Smooth muscle cell (in vitro differentiated cells): ENCODE results near the gene CHMP2A. TPM values are rescaled to one million over a fixed set of nuclear protein-coding genes. Genes with fewer than 3 reads are reported as not detected.

Experiments
- DNase-seq: peaks from one replicate; lab custom pipeline; 2025; ENCODE audit not compliant: unreplicated experiment; lab: John Stamatoyannopoulos, UW
- H2AFZ ChIP-seq: fragments of 200-600 bp; sonication (generic); 2 replicates; pipeline ENCODE4 v1.6.0; 2016; ENCODE audit warnings: antibody characterized with exemption, low read depth, mild to moderate bottlenecking
- H3F3A ChIP-seq: fragments of 200-600 bp; sonication (generic); 2 replicates; pipeline ENCODE4 v1.6.0; 2017; ENCODE audit warnings: antibody characterized with exemption, low read depth
- H3K27ac ChIP-seq: fragments of 200-600 bp; sonication (generic); 2 replicates; pipeline ENCODE4 v1.5.1; 2016; ENCODE audit warnings: low read depth, mild to moderate bottlenecking
- H3K27me3 ChIP-seq: fragments of 200-600 bp; sonication (generic); 2 replicates; pipeline ENCODE4 v1.6.1; 2016; ENCODE audit warnings: low read depth, mild to moderate bottlenecking
- H3K36me3 ChIP-seq: fragments of 200-600 bp; sonication (generic); 2 replicates; pipeline ENCODE4 v1.5.1; 2016; ENCODE audit warnings: low read depth
- H3K4me1 ChIP-seq: fragments of 200-600 bp; sonication (generic); 2 replicates; pipeline ENCODE4 v1.5.1; 2016; ENCODE audit warnings: low read depth
- H3K4me2 ChIP-seq: fragments of 200-600 bp; sonication (generic); 2 replicates; pipeline ENCODE4 v1.6.0; 2016; ENCODE audit warnings: mild to moderate bottlenecking
- H3K4me3 ChIP-seq: fragments of 200-600 bp; sonication (generic); 2 replicates; pipeline ENCODE4 v1.5.1; 2016; ENCODE audit warnings: mild to moderate bottlenecking
- H3K79me2 ChIP-seq: fragments of 200-600 bp; sonication (generic); 2 replicates; pipeline ENCODE4 v1.6.0; 2016; ENCODE audit warnings: low read depth, mild to moderate bottlenecking
- H3K9ac ChIP-seq: fragments of 200-600 bp; sonication (generic); 2 replicates; pipeline ENCODE4 v1.6.0; 2016; ENCODE audit warnings: low read depth
- H3K9me3 ChIP-seq: fragments of 200-600 bp; sonication (generic); replicated peaks from 2 replicates; pipeline ENCODE4 v1.5.1; 2016; ENCODE audit warnings: low read depth
- H4K20me1 ChIP-seq: fragments of 200-600 bp; sonication (generic); 2 replicates; pipeline ENCODE4 v1.6.0; 2016; ENCODE audit warnings: low read depth
- CTCF ChIP-seq: fragments of 200-600 bp; sonication (generic); IDR thresholded peaks from 2 replicates; pipeline ENCODE4 v1.5.1; 2017; ENCODE audit warnings: borderline replicate concordance, mild to moderate bottlenecking, antibody characterized with exemption; ENCODE audit not compliant: insufficient read depth, poor library complexity, severe bottlenecking
- WGBS: methylation state at CpG from one replicate; pipeline ENCODE4 v1.1.7; 2016; ENCODE audit warnings: low lambda C conversion rate; 5-methylcytosine and 5-hydroxymethylcytosine counted together
- polyA plus RNA-seq: library from polyadenylated mRNA; unstranded; fragments of >200 nt; fragmentation: Nextera tagmentation; extraction: Ambion mirVana; gene quantifications from 2 replicates; pipeline ENCODE4 v1.2.1, GENCODE V29; 2016
- total RNA-seq: library from RNA; depleted of rRNA; stranded (reverse); fragments of >200 nt; gene quantifications from 2 replicates; pipeline ENCODE4 v1.2.3, GENCODE V29; 2014

CHMP2A gene
- total and polyA plus RNA-seq, 2 experiments from 2014 or later: 153 to 213 TPM

GRCh38 chr19:58558623-58559274 lies 3.8 kb upstream of the CHMP2A start:
- Histone ChIP-seq H3K79me2 (peaks cover 33% of the 10 kb centered on the region), H3K27me3 (no peaks in the 10 kb centered on the region), H3K9me3 (no peaks in the 10 kb centered on the region), H4K20me1 (peaks cover 20% of the 10 kb centered on the region), H3K4me2 (peak overlapping the region; percentile 94), H3K27ac (peak overlapping the region; percentile 98), H3K9ac (peak overlapping the region; percentile 96), H2AFZ (peak overlapping the region; percentile 29), H3K4me1 (peaks cover 20% of the 10 kb centered on the region), H3K36me3 (no peaks in the 10 kb centered on the region), H3F3A (peaks cover 14% of the 10 kb centered on the region), H3K4me3 (peak overlapping the region; percentile 62)
- WGBS: under 1% methylated on average over 63 of the region's 76 CpGs
- no peak for TF ChIP-seq CTCF
- DNase-seq: no peak

GRCh38 chr19:58558066-58558622 lies 3.2 kb upstream of the CHMP2A start, which contains the start of gene UBE2M:
UBE2M (minus strand) TSS chr19:58558611; CDS start chr19:58558381, 230 bp downstream.
- Histone ChIP-seq H3K4me2 (peak within 1 kb of the TSS; percentile 94), H3K27me3 (no peaks in the 10 kb centered on the region), H2AFZ (peak within 1 kb of the TSS; percentile 29), H3F3A (peaks cover 14% of the 10 kb centered on the region), H4K20me1 (peaks cover 17% of the 10 kb centered on the region), H3K36me3 (no peaks in the 10 kb centered on the region), H3K4me3 (peak within 1 kb of the TSS; percentile 62), H3K9ac (peak within 1 kb of the TSS; percentile 96), H3K79me2 (peaks cover 39% of the 10 kb centered on the region), H3K4me1 (peaks cover 25% of the 10 kb centered on the region), H3K27ac (peak within 1 kb of the TSS; percentile 98), H3K9me3 (no peaks in the 10 kb centered on the region)
- under 1% methylated on average over 15 of the region's 62 CpGs for WGBS
- no peak for TF ChIP-seq CTCF
- DNase-seq: no peak

GRCh38 chr19:58557221-58558065 lies 2.5 kb upstream of the CHMP2A start:
- H3K79me2 ChIP-seq: peaks cover 46% of the 10 kb centered on the region
- peaks cover 21% of the 10 kb centered on the region for H3F3A ChIP-seq
- H2AFZ ChIP-seq: no peak overlapping the region
- H3K9ac ChIP-seq: peak overlapping the region; percentile 96
- no peaks in the 10 kb centered on the region for H3K36me3 ChIP-seq
- no peaks in the 10 kb centered on the region for H3K9me3 ChIP-seq
- H3K4me2 ChIP-seq: peak overlapping the region; percentile 93
- 38% methylated on average over 12 of the region's 12 CpGs for WGBS
- TF ChIP-seq CTCF: no peak
- H3K4me3 ChIP-seq: peak overlapping the region; percentile 62
- peaks cover 25% of the 10 kb centered on the region for H3K4me1 ChIP-seq
- H4K20me1 ChIP-seq: peaks cover 14% of the 10 kb centered on the region
- no peaks in the 10 kb centered on the region for H3K27me3 ChIP-seq
- no peak for DNase-seq
- peak overlapping the region; percentile 98 for H3K27ac ChIP-seq
